ENCODE measurements around the gene C3orf52.

DNA sequence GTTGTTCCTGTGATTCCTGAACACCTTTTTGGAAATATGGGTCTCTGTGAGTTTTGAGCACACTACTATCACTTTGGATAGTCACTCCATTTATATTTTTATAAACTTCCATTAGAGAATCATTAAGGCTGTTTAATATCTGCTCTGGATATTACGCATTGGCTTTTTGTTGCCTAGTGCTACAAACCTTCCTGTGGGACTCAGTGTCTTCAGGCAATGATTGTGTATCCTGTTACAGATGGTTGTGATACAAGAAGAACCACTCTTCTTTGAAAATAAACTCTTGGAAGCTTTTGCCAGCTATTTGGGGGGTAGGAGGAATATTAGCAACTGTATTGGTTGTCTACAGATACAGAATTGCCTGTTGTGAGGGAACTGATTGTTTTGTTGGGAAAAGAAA, 31.2 kb downstream of the C3orf52 start:
- no peak for TF ChIP-seq POLR2A (IDR thresholded peaks at IDR 0.05)
- no peak for TF ChIP-seq CTCF (IDR thresholded peaks at IDR 0.05)
